ENCODE measurements around the gene TEX101.

TEX101 gene

GRCh38 chr19:43467276-43467675 is 52.6 kb downstream of the TEX101 start:
- no peak overlapping the region for H3K4me3 ChIP-seq (ENCODE audit: low read length)
- no peaks in the 10 kb centered on the region for H3K36me3 ChIP-seq (ENCODE audit: control insufficient read depth, low read length)
- H3K4me2 ChIP-seq (ENCODE audit: low read length): no peak overlapping the region
- no peak for TF ChIP-seq EZH2phosphoT487 (IDR thresholded peaks at IDR 0.05; ENCODE audit: borderline replicate concordance, low read length)
- no peak for TF ChIP-seq CTCF (IDR thresholded peaks at IDR 0.05; ENCODE audit: low read depth, low read length, poor library complexity, severe bottlenecking)
- H3K4me1 ChIP-seq (ENCODE audit: control insufficient read depth, low read length): peaks cover 7% of the 10 kb centered on the region
- H3K9me2 ChIP-seq (replicated peaks; ENCODE audit: control insufficient read depth, low read length): no peaks in the 10 kb centered on the region
- no peaks in the 10 kb centered on the region for H3K27me3 ChIP-seq (ENCODE audit: control insufficient read depth, low read length)
- no peaks in the 10 kb centered on the region for H3F3A ChIP-seq (ENCODE audit: control insufficient read depth, insufficient read depth)
- H3K27ac ChIP-seq (ENCODE audit: low read depth, low read length): no peak overlapping the region
- no peaks in the 10 kb centered on the region; the same call in 1 of the 2 replicates for H3K9me3 ChIP-seq (ENCODE audit: control insufficient read depth, insufficient read depth, low read length)
- H3K79me2 ChIP-seq (ENCODE audit: control insufficient read depth, low read length): no peaks in the 10 kb centered on the region
- no peaks in the 10 kb centered on the region for H4K20me1 ChIP-seq (ENCODE audit: control insufficient read depth, insufficient read depth, low read depth, low read length)

DNA sequence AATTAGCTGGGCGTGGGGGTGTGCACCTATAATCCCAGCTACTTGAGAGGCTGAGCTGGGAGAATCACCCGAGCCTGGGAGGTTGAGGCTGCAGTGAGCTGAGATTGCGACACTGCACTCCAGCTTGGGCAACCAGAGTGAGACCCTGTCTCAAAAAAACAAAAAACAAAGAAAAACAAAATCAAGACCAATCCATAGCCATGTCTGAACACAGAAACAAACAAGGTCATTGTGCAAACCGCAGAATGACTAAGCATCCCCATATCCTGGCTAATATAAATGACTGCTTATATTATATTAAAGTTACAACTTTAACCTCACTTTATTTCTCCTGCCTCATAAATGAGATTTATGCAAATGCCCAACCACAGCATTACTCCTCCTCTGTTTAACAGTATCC is 53.0 kb downstream of the TEX101 start:
- no peaks in the 10 kb centered on the region; the same call in 1 of the 2 replicates for H3K9me3 ChIP-seq (ENCODE audit: control insufficient read depth, insufficient read depth, low read length)
- H3K79me2 ChIP-seq (ENCODE audit: control insufficient read depth, low read length): no peaks in the 10 kb centered on the region
- no peaks in the 10 kb centered on the region for H3K27me3 ChIP-seq (ENCODE audit: control insufficient read depth, low read length)
- peaks cover 7% of the 10 kb centered on the region for H3K4me1 ChIP-seq (ENCODE audit: control insufficient read depth, low read length)
- H3F3A ChIP-seq (ENCODE audit: control insufficient read depth, insufficient read depth): no peaks in the 10 kb centered on the region
- no peaks in the 10 kb centered on the region for H4K20me1 ChIP-seq (ENCODE audit: control insufficient read depth, insufficient read depth, low read depth, low read length)
- H3K4me3 ChIP-seq (ENCODE audit: low read length): no peak overlapping the region
- no peaks in the 10 kb centered on the region for H3K9me2 ChIP-seq (replicated peaks; ENCODE audit: control insufficient read depth, low read length)
- H3K36me3 ChIP-seq (ENCODE audit: control insufficient read depth, low read length): no peaks in the 10 kb centered on the region
- H3K4me2 ChIP-seq (ENCODE audit: low read length): no peak overlapping the region
- TF ChIP-seq EZH2phosphoT487 (IDR thresholded peaks at IDR 0.05; ENCODE audit: borderline replicate concordance, low read length) (no peak), CTCF (IDR thresholded peaks at IDR 0.05; ENCODE audit: low read depth, low read length, poor library complexity, severe bottlenecking) (no peak)
- H3K27ac ChIP-seq (ENCODE audit: low read depth, low read length): no peak overlapping the region

Data from DOHH2 (cell line).